Activated T-cell treated with anti-CD3 and anti-CD28 coated beads for 4 hours (primary cell): Measurements from ENCODE around the gene GLS2.
A peak's percentile ranks its signal among the peaks of the same experiment; 100 is the strongest.
"Not testable (repeated sequence)": the region's sequence is repeated elsewhere in the genome, so short reads cannot be mapped to it uniquely, and the experiment has no call there.

Experiments
- DNase-seq: peaks from one replicate; pipeline ENCODE4 v3.0.0-alpha.2; 2020

Gene GLS2

DNA sequence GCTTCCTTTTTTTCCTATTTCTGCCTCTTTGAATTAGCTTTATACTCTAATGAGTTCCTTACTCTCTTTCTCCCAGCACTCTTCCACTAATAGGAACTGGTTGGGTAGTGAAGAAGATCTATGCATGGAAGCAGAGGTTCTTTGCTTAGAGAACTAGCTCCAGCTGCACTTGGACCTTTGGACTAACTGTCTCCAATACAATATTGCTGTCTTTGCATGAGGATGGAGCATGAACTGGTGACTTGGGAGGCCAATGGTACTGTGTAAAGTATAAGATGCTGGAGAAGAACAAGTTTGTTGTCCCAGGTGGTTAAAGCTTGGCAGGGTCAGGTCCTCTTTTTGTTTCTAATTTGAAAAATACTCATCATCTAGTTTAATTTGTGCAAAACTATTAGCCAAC is 2.4 kb upstream of the GLS2 start:
- no peak for DNase-seq

GRCh38 chr12:56487448-56488040 is 417 bp downstream of the GLS2 start:
- DNase-seq = no peak

GRCh38 chr12:56486694-56487093 is 1.3 kb downstream of the GLS2 start:
- no peak for DNase-seq

- no peak for DNase-seq
These were observed 3.4 kb downstream of the GLS2 start for GRCh38 chr12:56484566-56484965.

DNA sequence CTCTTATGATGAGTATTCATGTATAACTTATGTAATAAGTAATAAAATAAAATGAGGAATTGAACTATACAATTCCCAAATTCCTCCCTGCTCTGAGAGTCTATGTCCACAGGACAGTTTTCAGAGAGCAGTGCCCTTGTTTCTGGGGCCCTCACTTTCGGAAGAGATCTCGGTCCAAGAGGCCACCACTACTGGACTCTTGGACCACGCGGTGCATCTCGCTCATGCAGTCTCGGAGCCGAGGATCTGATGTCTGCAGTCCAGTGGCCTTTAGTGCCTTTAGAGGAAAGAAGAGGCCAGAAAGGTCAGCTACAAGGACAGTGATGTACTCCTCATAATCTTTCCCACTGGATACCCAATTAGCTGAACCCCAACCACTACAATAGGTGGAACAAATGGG is 8.3 kb downstream of the GLS2 start:
- no peak for DNase-seq

- DNase-seq = no peak
These were observed 10.3 kb downstream of the GLS2 start for GRCh38 chr12:56477521-56478225.

DNA sequence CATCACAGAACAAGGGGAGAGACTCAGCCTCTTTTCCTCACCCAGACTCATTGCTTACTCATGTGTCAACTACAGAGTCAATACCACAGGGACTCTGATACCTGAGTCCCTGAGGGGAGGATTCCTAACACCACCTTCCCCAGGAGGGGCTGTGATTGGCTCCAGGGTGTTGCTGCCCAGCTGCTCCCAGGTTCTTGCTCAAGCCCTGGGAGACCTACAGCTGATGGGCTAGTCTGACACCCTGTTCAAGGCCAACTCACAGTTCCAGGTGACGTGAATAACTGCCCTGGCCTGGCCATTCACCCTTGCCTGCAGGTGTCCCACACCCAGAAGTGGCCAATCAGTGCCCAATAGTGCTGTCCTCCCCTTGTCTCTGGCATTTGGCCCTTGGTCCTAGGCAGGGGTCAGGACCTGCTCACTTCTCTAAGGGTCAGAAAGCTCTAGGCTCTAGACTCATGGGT is 11.0 kb downstream of the GLS2 start:
- DNase-seq = no peak

- no peak for DNase-seq
These were observed 11.8 kb downstream of the GLS2 start for GRCh38 chr12:56476143-56476542.

DNA sequence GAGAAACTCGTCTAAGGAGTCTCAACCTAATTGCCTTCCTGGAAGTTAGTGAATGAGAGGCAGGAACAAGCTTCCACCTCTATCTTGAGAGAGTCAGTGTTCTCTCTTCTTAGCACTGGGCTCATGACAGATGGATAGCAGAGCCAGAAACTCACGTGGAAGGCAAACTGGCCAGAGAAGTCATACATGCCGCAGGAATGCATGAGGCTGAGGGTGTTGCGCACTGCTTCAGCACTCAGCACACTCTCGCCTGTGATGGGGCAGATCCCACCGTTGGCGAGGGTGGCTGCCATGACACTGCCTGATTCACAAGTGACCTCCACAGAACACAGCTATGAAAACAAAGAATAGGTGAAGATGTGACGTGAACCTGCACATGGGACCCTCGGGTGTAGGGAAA is 13.6 kb downstream of the GLS2 start:
- DNase-seq = no peak

DNA sequence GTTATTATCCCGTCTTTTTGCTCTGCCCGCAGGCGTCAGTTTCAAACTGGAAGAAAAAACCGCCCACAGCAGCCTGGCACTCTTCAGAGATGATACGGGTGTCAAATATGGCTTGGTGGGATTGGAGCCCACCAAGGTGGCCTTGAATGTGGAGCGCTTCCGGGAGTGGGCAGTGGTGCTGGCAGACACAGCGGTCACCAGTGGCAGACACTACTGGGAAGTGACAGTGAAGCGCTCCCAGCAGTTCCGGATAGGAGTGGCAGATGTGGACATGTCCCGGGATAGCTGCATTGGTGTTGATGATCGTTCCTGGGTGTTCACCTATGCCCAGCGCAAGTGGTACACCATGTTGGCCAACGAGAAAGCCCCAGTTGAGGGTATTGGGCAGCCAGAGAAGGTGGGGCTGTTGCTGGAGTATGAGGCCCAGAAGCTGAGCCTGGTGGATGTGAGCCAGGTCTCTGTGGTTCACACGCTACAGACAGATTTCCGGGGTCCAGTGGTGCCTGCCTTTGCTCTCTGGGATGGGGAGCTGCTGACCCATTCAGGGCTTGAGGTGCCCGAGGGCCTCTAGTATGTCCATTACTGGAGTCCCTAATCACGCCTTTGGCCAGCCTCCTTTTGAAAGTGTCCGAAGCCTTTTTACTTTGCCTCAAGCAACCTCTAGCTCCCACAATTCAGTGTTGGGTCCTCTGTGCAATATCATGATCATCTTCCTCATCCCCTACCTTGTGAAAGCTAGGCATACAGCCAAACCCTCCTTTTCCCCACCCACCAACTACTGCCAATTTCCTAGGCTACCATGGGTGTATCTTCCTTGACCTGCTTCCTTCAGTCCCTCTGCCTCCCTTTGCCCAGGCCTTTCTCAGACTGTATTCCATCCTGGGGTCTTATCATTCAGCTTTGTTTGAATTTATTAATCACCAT is 18.7 kb downstream of the GLS2 start:
- DNase-seq = no peak

GRCh38 chr12:56468216-56469006 is 19.6 kb downstream of the GLS2 start, which contains the start of gene SPRYD4:
Gene SPRYD4, plus strand, starts transcription at chr12:56468578. Its CDS starts 14 bp downstream, at chr12:56468592.
- peak; percentile 88 for DNase-seq

- DNase-seq = no peak
These were observed 25.4 kb downstream of the GLS2 start for GRCh38 chr12:56462565-56462964.

DNA sequence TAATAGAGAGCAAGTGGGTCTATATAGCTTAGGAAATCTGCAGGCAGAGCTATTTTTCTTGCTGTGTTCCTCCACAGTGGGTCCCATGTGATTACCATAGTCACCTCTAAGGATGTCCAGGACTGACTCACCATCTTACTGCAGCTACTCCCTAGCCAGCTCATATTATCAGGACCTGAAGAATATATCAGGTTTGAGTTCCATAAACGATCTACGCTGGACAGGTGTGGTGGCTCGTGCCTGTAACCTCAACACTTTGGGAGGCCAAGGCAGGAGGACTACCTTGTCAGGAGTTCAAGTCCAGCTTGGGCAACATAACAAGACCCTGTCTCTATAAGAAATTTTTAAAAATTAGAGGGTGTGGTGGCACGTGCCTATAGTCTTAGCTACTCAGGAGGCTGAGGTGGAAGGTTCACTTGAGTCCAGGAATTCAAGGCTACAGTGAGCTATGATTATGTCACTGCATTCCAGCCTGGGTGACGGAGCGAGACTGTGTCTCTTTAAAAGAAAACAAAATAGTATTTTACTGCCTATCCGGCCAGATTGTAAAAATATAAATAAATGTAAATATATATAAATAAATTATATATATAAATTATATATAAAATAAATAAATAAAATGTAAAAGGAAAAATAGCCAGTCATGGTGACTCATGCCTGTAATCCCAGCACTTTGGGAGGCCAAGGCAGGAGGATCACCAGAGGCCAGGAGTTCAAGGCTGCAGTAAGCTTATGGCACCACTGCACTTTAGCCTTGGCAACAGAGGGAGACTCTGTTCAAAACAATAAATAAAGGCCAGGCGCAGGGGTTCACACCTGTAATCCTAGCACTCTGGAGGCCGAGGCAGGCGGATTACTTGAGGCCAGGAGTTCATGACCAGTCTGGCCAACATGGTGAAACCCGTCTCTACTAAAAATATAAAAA is 26.5 kb downstream of the GLS2 start:
- no peak for DNase-seq

GRCh38 chr12:56457817-56458216 is 30.1 kb downstream of the GLS2 start:
- DNase-seq = no peak

GRCh38 chr12:56454557-56454956 is 33.4 kb downstream of the GLS2 start, which contains the start of gene MIP:
Gene MIP, minus strand, starts transcription at chr12:56454657. Its CDS starts 44 bp downstream, at chr12:56454613.
- DNase-seq = no peak

GRCh38 chr12:56451147-56451546 is 36.8 kb downstream of the GLS2 start:
- DNase-seq = no peak

DNA sequence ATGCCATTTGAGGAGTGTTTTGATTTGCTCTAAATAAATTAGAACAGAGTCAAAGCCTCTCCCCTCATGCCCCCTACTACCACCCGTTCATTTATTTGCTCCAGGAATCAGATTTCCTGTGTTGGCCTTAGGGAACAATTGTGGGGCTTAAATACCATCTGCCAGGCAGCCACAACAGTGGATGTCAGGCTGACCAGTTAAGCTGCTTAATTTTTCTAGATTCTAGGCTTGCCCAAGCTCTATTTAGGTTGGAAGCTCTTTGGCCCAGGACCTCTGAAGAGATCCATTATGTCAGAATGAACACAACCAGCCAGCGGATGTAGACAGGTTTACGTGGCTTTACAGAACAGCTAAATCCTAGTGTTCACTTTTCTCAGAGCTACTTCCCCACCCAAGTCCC is 37.7 kb downstream of the GLS2 start:
- no peak for DNase-seq

- DNase-seq = no peak
These were observed 38.4 kb downstream of the GLS2 start for GRCh38 chr12:56449622-56449984.

GRCh38 chr12:56448860-56449621 is 38.9 kb downstream of the GLS2 start, which contains the start of gene TIMELESS:
Gene TIMELESS, minus strand, starts transcription at chr12:56449426. Its CDS starts 15,256 bp downstream, at chr12:56434170.
- DNase-seq = peak; percentile 72

DNA sequence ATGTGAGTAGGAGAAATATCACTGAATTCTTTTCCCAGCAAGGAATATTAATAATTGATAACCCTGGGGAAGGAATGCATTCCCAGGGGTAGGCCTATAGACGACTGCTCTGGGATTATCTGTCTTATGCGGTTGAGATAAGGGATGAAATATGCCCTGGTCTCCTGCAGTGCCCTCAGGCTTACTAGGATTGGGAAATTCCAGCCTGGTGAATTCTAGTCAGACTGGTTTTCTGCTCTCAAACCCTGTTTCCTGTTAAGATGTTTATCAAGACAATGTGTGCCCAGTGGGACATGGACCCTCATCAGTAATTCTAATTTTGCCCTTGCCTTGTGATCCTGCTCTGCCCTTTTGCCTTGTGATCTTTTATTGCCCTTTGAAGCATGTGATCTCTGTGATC is 44.8 kb downstream of the GLS2 start:
- DNase-seq = not testable (repeated sequence)
